CD4-positive, alpha-beta T cell treated with Interleukin-4 for 1 hour (primary cell): ENCODE results near the gene FAM241A.
"Not testable (repeated sequence)": the region's sequence is repeated elsewhere in the genome, so short reads cannot be mapped to it uniquely, and the experiment has no call there.

Experiments used
- DNase-seq, 2 donors: peaks; one replicate each; pipeline ENCODE4 v3.0.0-alpha.2; 2020 to 2022

Gene FAM241A

DNA sequence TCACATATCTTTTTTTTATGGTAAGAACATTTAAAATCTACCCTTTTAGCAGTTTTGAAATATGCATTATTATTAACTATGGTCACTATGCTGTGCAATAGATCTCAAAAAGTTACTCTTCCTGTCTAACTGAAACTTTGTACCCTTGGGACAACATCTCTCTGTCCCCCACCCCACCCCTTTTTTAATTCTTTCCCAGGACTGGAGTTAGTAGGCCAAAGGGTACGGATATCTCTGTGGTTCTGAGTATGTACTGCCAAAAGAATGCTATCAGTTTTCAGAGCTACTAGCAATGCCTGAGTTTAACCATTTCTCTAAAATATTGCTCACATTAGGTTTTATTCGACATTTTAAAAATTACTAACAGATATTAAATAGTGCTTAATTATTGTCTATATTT is 4.7 kb upstream of the FAM241A start:
- no peak for DNase-seq

DNA sequence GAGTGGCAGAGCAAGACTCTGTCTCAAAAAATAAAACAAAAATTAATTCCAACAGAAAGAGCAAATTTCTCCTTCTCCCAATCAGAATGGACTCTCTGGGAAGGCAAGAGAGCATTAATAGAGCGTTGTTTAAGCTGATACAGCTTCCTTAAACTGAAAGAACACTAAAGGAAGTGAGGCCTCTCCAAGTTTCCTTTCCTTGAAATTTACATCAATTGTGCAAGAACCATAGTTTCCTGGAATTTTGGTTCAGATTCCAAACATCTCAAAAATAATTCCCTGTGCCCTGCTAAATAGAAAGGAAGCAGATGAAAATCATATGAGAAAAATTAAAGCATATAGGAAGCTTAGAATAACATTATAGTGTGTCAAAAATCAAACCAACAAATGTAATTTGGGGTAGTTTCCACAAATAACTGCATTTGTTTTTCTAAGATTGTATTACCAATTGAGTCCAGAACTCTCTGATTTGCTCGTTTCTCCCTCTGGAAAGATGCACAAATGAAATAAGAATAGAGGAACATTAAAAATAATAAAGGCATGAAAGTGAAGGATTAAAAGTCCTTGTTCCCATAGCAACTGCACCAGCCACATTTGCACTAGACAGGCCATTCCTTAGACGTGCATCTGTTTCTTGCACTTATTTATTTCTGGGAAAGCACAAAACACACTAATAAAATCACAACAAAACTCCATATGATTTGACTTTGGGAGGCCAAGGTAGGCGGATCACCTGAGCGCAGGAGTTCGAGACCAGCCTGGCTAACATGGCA is 3.7 kb upstream of the FAM241A start:
- no peak for DNase-seq

DNA sequence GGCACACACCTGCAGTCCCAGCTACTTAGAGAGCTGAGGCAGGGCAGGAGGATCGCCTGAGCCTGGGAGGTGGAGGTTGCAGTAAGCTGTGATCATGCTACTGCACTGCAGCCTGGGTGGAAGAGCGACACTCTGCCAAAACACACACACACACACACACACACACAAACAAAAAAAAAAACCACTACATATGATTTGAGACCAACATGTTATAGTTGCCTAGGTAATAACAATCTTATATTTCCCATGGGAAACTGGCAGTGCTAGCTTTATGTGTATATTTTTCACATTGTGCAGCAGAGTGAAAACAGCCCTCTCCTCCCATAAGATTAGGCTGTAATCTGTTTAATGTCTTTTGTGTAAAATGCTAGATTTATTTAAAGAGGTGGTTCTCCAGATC is 3.1 kb upstream of the FAM241A start:
- no peak for DNase-seq

DNA sequence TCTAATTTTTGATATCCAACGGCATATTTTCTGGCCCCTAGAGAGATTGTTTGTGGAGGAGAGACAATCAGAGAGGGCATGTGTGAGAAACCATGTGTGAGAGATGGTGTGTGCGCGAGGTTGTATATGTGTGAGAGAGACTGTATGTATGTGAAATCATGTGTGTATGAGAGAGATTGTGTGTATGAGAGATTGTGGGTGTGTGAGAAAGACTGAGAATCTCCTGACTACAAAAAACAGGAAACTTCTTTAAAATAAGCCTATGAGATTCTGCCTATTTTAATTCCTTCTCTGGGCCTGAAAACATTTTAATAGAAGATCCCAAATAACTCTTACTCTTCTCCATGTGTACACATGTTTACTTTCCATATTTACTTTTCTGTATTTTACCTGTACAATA is 1.5 kb upstream of the FAM241A start:
- no peak for DNase-seq

GRCh38 chr4:112144546-112145325 is 518 bp upstream of the FAM241A start:
- no peak for DNase-seq

DNA sequence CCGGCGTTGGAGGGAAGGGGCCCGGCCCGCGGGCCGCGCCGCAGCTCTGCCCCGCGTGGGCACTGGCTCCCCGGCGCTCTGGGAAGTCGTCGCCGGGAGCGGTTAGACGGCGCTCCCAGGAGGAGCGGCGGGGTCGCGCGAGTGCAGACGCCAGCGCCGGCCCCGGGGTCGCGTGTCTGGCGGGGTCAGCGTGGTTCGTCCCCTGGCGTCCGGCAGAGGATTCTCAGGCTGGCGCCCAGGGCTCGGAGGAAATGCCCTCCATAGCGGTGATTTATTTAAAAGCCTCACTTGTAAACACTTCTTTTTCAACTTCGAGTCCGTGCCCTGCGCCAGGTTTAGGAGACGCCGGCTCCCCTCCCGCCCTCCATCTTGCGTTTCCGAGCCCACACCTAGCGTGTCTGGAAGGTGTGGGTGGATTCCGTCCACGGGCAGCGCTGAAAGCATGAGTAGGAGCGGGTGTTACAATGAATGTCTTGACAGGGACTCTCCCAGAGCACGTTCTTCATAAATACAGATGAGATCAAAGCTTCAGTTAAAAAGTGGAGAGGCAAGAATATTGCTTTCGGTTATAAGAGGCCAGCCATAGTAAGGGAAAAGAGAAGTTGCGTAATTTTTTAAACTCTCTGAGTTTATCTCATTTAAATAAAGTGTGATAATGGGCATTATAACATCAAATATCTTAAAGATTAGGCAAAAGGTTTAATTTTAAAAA is 692 bp downstream of the FAM241A start:
- DNase-seq = peak; percentile 71 to 83

DNA sequence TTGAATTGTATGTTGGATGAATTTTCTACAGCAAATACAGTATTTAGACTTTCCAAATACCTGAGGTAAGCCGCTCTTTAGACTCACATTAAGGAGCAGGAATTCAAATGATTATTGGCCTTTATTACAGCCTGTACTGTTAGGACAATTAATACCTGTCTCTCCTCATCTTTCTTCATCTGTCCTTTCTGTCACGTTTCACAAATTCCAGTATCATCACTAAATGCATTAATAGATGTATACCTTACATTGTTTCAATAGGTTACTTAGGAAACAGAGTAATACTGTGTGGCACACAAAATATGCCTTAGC is 1.2 kb downstream of the FAM241A start:
- DNase-seq = no peak

GRCh38 chr4:112147697-112148096 is 2.4 kb downstream of the FAM241A start:
- DNase-seq = no peak

DNA sequence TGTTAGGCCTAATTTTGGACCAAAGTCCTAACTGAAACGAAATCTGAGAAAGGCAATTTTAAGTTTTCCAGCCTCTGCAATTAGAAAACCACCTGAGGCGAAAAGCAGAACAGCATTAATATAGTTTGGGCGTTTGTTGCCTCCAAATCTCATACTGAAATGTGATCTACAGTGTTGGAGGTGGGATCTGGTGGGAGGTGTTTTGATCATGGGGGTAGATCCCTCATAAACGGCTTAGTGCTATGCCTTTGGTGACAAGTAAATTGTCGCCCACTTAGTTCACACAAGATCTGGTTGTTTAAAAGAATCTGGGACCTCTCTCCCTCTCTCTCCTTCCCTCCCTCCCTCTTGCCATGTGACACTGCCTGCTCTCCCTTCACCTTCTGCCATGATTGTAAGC is 5.7 kb downstream of the FAM241A start:
- DNase-seq = no peak

- no peak for DNase-seq
Observed at GRCh38 chr4:112152521-112152920, 7.3 kb downstream of the FAM241A start.

DNA sequence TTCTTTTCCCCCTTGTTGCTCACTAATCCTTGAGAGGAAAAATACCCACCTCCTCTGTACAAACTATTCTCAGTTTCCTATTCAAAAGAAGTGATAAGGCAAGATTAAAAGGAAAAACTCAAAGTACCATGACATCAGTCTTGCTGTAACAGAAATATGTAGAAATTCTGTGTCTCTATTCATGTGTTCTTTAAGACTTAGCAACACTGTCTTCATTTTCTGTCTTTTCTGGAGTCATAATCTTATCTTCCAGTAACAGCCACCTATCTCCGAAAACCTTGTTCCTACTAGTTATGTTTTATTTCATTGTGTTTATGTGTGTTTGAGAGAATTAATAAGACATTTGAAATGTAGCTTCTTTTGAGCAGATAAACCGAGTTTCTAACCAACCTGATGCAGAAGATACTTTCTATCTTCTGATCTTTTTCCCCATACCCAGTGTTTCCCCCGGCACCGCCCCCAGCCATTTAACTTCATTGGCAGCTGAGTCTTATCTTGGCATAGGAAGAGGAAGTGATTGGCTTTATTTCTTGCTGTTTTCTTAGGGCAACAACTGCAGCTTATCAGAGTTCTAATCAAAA is 8.0 kb downstream of the FAM241A start:
- no peak for DNase-seq

DNA sequence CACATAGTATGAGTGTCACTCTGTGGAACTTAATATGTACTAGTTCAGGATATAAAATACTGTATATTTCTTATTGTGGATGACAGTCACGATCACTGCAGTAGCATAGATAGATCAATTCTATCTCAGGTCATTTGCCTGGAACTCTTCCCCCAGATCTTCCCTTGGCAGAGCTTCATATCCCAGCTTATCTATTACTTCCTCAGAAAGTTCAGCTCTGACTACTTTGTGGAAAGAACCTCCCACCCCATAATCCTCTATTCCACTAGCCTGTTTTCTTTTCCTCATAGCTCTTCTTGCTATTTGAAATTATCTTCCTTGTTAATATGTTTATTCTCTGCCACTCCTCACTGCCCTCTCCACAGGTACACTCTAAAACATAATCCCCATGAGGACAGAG is 10.9 kb downstream of the FAM241A start:
- no peak for DNase-seq

- no peak for DNase-seq
Observed at GRCh38 chr4:112156553-112156952, 11.3 kb downstream of the FAM241A start.

DNA sequence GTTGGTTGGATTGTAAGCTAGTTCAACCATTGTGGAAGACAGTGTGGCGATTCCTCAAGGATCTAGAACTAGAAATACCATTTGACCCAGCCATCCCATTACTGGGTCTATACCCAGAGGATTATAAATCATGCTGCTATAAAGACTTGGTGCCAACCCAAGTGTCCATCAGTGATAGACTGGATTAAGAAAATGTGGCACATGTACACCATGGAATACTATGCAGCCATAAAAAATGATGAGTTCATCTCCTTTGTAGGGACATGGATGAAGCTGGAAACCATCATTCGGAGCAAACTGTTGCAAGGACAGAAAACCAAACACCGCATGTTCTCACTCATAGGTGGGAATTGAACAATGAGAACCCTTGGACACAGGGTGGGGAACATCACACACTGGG is 18.5 kb downstream of the FAM241A start:
- not testable (repeated sequence) for DNase-seq

DNA sequence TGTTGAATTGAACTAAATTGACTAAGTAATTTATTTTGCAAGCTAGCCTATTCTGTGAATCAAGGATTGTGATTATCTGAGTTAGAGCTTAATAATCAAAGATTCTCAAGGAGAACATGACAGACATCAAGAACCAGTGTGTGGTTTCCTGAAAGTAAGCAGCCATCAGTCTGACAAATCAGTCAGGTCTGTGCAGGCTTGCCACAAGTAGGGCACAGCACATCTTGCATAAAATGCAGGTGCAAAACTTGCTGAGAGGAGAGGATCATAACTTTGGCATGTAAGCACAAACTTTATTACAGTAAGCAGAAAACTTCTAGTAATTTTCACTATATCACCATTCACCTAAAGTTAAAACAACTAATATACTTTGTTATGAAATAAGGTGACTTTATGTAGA is 22.5 kb downstream of the FAM241A start:
- peak in 1 of 2 donors; percentile 40 for DNase-seq

DNA sequence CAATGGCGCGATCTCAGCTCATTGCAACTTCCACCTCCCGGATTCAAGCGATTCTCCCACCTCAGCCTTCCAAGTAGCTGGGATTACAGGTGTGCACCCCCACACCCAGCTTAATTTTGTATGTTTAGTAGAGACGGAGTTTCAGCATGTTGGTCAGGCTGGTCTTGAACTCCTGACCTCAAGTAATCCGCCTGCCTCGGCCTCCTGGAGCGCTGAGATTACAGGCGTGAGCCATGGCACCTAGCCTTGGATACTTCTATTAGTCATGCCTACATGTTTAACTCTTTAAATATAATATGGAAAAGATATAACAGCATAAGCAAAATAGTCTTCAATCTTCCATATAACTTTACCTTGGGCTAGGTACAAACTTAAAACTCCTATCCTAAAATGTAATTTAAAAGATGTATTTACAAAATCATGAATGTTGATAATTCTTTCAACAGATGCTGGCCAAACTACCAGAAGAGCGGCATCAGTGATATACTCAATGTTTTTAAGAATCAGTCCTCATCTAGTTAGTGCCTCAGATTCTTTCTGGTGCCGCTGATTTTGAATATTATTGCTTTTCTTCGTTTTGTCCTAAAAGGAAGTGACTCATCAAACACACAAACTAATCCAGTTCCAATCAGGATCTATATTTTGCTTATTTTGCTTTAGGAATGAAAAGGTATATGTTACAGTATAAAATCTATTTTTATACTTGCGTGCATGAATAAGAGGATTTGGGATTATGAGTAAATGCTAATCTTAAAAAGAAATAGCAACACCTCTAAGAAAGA is 23.7 kb downstream of the FAM241A start:
- DNase-seq = no peak

GRCh38 chr4:112170451-112170993 is 25.3 kb downstream of the FAM241A start:
- DNase-seq = no peak

DNA sequence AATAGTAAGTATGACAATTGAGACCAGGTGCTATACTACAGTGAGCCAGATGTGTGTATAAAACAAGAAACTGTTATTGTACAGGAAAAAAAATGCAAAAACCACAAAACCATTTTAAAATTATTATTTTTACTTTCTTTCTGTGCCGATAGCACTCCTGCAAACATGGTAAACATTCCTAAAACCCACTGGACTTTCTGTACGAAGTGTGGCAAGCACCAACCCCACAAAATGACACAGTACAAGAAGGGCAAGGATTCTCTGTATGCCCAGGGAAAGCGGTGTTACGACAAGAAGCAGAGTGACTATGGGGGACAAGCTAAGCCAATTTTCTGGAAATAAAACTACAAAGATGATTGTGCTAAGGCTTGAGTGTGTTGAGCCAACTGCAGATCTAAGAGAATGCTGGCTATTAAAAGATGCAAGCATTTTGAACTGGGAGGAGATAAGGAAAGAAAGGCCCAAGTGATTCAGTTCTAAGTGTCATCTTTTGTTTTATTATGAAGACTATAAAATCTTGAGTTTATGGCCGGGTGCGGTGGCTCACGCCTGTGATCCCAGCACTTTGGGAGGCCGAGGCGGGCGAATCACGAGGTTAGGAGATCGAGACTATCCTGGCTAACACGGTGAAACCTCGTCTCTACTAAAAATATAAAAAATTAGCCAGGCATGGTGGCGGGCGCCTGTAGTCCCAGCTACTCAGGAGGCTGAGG is 26.0 kb downstream of the FAM241A start:
- DNase-seq = not testable (repeated sequence)

GRCh38 chr4:112172180-112172579 is 26.9 kb downstream of the FAM241A start:
- DNase-seq = peak in 1 of 2 donors; percentile 21

GRCh38 chr4:112173593-112174558 is 28.6 kb downstream of the FAM241A start:
- no peak for DNase-seq
